GM21529 (cell line): ENCODE results near the gene SGSM2.

Source experiments
- ATAC-seq: cut with Tn5 transposase; IDR thresholded peaks from one replicate; pipeline ENCODE4 v1.9.1; 2021; ENCODE audit not compliant: unreplicated experiment

The SGSM2 gene

GRCh38 chr17:2366747-2367494 lies 29.6 kb downstream of the SGSM2 start:
- ATAC-seq = no peak

GRCh38 chr17:2368359-2368758 lies 31.1 kb downstream of the SGSM2 start:
- no peak for ATAC-seq

GRCh38 chr17:2369039-2369438 lies 31.7 kb downstream of the SGSM2 start:
- no peak for ATAC-seq

GRCh38 chr17:2369551-2370210 lies 32.4 kb downstream of the SGSM2 start:
- ATAC-seq = no peak

- no peak for ATAC-seq
Measured at GRCh38 chr17:2370211-2370589, 32.9 kb downstream of the SGSM2 start.

GRCh38 chr17:2371183-2372130 lies 34.2 kb downstream of the SGSM2 start:
- no peak for ATAC-seq

- no peak for ATAC-seq
Measured at GRCh38 chr17:2372180-2372579, 34.9 kb downstream of the SGSM2 start.

GRCh38 chr17:2372681-2373080 lies 35.4 kb downstream of the SGSM2 start:
- ATAC-seq = no peak

- ATAC-seq = no peak
Measured at GRCh38 chr17:2373179-2373578, 35.9 kb downstream of the SGSM2 start.

- ATAC-seq = no peak
Measured at GRCh38 chr17:2374549-2375285, 37.4 kb downstream of the SGSM2 start.

- ATAC-seq = no peak
Measured at GRCh38 chr17:2375406-2375805, 38.1 kb downstream of the SGSM2 start.

- ATAC-seq = no peak
Measured at GRCh38 chr17:2376107-2376506, 38.8 kb downstream of the SGSM2 start.

- ATAC-seq = no peak
Measured at GRCh38 chr17:2377659-2378058, 40.4 kb downstream of the SGSM2 start.

- ATAC-seq = no peak
Measured at GRCh38 chr17:2378905-2379304, 41.6 kb downstream of the SGSM2 start.

- ATAC-seq = no peak
Measured at GRCh38 chr17:2379489-2380225, 42.4 kb downstream of the SGSM2 start.

- ATAC-seq = no peak
Measured at GRCh38 chr17:2380226-2380922, 43.1 kb downstream of the SGSM2 start.

- ATAC-seq = no peak
Measured at GRCh38 chr17:2380950-2381649, 43.8 kb downstream of the SGSM2 start.

GRCh38 chr17:2383628-2384167 lies 46.4 kb downstream of the SGSM2 start:
- ATAC-seq = no peak
